Epidermal melanocyte (primary cell): Measurements from ENCODE around the gene PTGER2.

ENCODE experiments used
- DNase-seq: peaks from one replicate; pipeline ENCODE4 v3.0.0; 2011; ENCODE audit warnings: low spot score; ENCODE audit not compliant: insufficient read length

The PTGER2 gene

GRCh38 chr14:52336241-52336640 lies 22.1 kb downstream of the PTGER2 start:
- no peak for DNase-seq

GRCh38 chr14:52338051-52338681 lies 24.1 kb downstream of the PTGER2 start:
- no peak for DNase-seq

GRCh38 chr14:52339262-52339661 lies 25.1 kb downstream of the PTGER2 start:
- DNase-seq = no peak

- DNase-seq = no peak
Measured at GRCh38 chr14:52342849-52343596, 28.9 kb downstream of the PTGER2 start.

- DNase-seq = no peak
Measured at GRCh38 chr14:52346778-52347177, 32.7 kb downstream of the PTGER2 start.

- DNase-seq = no peak
Measured at GRCh38 chr14:52348279-52348678, 34.2 kb downstream of the PTGER2 start.

- no peak for DNase-seq
Measured at GRCh38 chr14:52348776-52349175, 34.7 kb downstream of the PTGER2 start.

- DNase-seq = no peak
Measured at GRCh38 chr14:52349731-52350130, 35.6 kb downstream of the PTGER2 start.

- no peak for DNase-seq
Measured at GRCh38 chr14:52350445-52350844, 36.3 kb downstream of the PTGER2 start.

- no peak for DNase-seq
Measured at GRCh38 chr14:52351233-52352060, 37.3 kb downstream of the PTGER2 start.

- DNase-seq = no peak
Measured at GRCh38 chr14:52352061-52352491, 38.0 kb downstream of the PTGER2 start.

- DNase-seq = no peak
Measured at GRCh38 chr14:52352569-52352968, 38.5 kb downstream of the PTGER2 start.

GRCh38 chr14:52354242-52354641 lies 40.1 kb downstream of the PTGER2 start:
- DNase-seq = no peak

GRCh38 chr14:52355016-52355431 lies 40.9 kb downstream of the PTGER2 start:
- no peak for DNase-seq

GRCh38 chr14:52355526-52355925 lies 41.4 kb downstream of the PTGER2 start:
- no peak for DNase-seq

GRCh38 chr14:52356025-52356424 lies 41.9 kb downstream of the PTGER2 start:
- no peak for DNase-seq

GRCh38 chr14:52360831-52361230 lies 46.7 kb downstream of the PTGER2 start:
- no peak for DNase-seq

GRCh38 chr14:52363041-52363704 lies 49.1 kb downstream of the PTGER2 start:
- DNase-seq = no peak

- no peak for DNase-seq
Measured at GRCh38 chr14:52363961-52364360, 49.8 kb downstream of the PTGER2 start.

- no peak for DNase-seq
Measured at GRCh38 chr14:52365071-52365470, 51.0 kb downstream of the PTGER2 start.

- no peak for DNase-seq
Measured at GRCh38 chr14:52366796-52367315, 52.7 kb downstream of the PTGER2 start.
